ENCODE measurements around the gene ZNF710.

DNA sequence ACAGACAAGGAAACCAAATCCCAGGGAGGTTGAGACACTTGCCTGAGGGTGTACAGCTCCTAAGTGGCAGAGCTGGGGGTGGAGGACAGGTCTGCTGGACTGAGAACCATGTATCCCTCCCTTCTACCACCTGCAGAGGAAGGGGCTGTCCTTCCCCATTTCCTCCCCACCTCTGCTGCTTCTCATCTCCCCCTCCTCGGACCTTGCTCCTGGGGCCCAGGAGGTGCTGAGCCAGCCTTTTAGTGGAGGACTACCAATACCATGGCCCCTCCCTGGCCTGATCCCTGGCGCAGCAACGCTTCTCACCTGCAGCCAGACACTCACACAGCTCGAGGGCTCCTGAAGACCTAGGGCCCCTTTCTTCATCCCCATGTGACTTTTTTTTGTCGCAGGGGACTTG lies 50.8 kb downstream of the ZNF710 start:
- TF ChIP-seq, protein P1, sequence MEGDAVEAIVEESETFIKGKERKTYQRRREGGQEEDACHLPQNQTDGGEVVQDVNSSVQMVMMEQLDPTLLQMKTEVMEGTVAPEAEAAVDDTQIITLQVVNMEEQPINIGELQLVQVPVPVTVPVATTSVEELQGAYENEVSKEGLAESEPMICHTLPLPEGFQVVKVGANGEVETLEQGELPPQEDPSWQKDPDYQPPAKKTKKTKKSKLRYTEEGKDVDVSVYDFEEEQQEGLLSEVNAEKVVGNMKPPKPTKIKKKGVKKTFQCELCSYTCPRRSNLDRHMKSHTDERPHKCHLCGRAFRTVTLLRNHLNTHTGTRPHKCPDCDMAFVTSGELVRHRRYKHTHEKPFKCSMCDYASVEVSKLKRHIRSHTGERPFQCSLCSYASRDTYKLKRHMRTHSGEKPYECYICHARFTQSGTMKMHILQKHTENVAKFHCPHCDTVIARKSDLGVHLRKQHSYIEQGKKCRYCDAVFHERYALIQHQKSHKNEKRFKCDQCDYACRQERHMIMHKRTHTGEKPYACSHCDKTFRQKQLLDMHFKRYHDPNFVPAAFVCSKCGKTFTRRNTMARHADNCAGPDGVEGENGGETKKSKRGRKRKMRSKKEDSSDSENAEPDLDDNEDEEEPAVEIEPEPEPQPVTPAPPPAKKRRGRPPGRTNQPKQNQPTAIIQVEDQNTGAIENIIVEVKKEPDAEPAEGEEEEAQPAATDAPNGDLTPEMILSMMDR (IDR thresholded peaks at IDR 0.05; ENCODE audit: insufficient read depth, low read length), result no peak
- TF ChIP-seq, protein P2, sequence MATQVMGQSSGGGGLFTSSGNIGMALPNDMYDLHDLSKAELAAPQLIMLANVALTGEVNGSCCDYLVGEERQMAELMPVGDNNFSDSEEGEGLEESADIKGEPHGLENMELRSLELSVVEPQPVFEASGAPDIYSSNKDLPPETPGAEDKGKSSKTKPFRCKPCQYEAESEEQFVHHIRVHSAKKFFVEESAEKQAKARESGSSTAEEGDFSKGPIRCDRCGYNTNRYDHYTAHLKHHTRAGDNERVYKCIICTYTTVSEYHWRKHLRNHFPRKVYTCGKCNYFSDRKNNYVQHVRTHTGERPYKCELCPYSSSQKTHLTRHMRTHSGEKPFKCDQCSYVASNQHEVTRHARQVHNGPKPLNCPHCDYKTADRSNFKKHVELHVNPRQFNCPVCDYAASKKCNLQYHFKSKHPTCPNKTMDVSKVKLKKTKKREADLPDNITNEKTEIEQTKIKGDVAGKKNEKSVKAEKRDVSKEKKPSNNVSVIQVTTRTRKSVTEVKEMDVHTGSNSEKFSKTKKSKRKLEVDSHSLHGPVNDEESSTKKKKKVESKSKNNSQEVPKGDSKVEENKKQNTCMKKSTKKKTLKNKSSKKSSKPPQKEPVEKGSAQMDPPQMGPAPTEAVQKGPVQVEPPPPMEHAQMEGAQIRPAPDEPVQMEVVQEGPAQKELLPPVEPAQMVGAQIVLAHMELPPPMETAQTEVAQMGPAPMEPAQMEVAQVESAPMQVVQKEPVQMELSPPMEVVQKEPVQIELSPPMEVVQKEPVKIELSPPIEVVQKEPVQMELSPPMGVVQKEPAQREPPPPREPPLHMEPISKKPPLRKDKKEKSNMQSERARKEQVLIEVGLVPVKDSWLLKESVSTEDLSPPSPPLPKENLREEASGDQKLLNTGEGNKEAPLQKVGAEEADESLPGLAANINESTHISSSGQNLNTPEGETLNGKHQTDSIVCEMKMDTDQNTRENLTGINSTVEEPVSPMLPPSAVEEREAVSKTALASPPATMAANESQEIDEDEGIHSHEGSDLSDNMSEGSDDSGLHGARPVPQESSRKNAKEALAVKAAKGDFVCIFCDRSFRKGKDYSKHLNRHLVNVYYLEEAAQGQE (IDR thresholded peaks at IDR 0.05; ENCODE audit: insufficient replicate concordance, low read depth), result no peak
- no peak for TF ChIP-seq POLR2AphosphoS5 (IDR thresholded peaks at IDR 0.05; ENCODE audit: low read depth)
- TF ChIP-seq GABPA (IDR thresholded peaks at IDR 0.05; ENCODE audit: low read depth), result no peak

All from HL-60 (cell line).